MCF 10A (cell line): ENCODE results near the gene PAK1IP1. TPM values are rescaled to one million over a fixed set of nuclear protein-coding genes. Genes with fewer than 3 reads are reported as not detected.

ENCODE experiments used
- BruUV-seq: library from RNA; stranded (reverse); fragments of 400-500 nt; replicated peaks from 2 replicates; lab custom pipeline; 2021; lab: Mats Ljungman, UMichigan
- CTCF ChIA-PET: fragments of 300-600 bp; sonication (Branson Sonifier 250); formaldehyde crosslinking; extraction: SDS; loops from one replicate; lab custom pipeline; 2021; ENCODE audit warnings: antibody characterized with exemption, inconsistent platforms; lab: Yijun Ruan, JAX
- POLR2A ChIA-PET: fragments of 300-600, 350-650 bp; sonication (Branson Sonifier 250); formaldehyde crosslinking; extraction: SDS; loops from one replicate; lab custom pipeline; 2020; ENCODE audit warnings: antibody characterized with exemption, inconsistent platforms; lab: Yijun Ruan, JAX
- DNase-seq: peaks from one replicate; pipeline ENCODE4 v3.0.0-alpha.2; 2018; ENCODE audit not compliant: unreplicated experiment
- H3K27ac Mint-ChIP-seq: one replicate; pipeline ENCODE4 v1.8.0; 2022; ENCODE audit warnings: mild to moderate bottlenecking, low read depth, mixed read lengths; ENCODE audit not compliant: unreplicated experiment
- H3K27me3 Mint-ChIP-seq: one replicate; pipeline ENCODE4 v1.8.0; 2022; ENCODE audit warnings: mixed read lengths; ENCODE audit not compliant: insufficient read depth, unreplicated experiment
- H3K36me3 Mint-ChIP-seq: one replicate; pipeline ENCODE4 v1.8.0; 2022; ENCODE audit warnings: mild to moderate bottlenecking, moderate library complexity, mixed read lengths; ENCODE audit not compliant: insufficient read depth, unreplicated experiment
- H3K4me1 Mint-ChIP-seq: one replicate; pipeline ENCODE4 v1.8.0; 2022; ENCODE audit warnings: mixed read lengths; ENCODE audit not compliant: insufficient read depth, unreplicated experiment
- H3K4me3 Mint-ChIP-seq: one replicate; pipeline ENCODE4 v1.8.0; 2022; ENCODE audit warnings: mild to moderate bottlenecking, moderate library complexity, mixed read lengths; ENCODE audit not compliant: unreplicated experiment
- H3K9me3 Mint-ChIP-seq: one replicate; pipeline ENCODE4 v1.8.0; 2022; ENCODE audit warnings: mixed read lengths; ENCODE audit not compliant: unreplicated experiment
- CTCF ChIP-seq: fragments of 200-600 bp; IDR thresholded peaks from one replicate; pipeline ENCODE4 v1.8.0; 2022; ENCODE audit warnings: antibody characterized with exemption, mild to moderate bottlenecking; ENCODE audit not compliant: unreplicated experiment
- intact Hi-C: fragments of 100-400 bp; cut with micrococcal nuclease; formaldehyde crosslinking; loops from 2 replicates; pipeline ENCODE4 v1.14.1; 2022
- total RNA-seq: library from RNA; stranded (reverse); gene quantifications from 2 replicates; pipeline ENCODE4 v1.2.3, GENCODE V29; 2022

Gene PAK1IP1
- total RNA-seq, 1 experiment from 2014 or later, result 38.1 TPM

GRCh38 chr6:10682355-10682988 lies 12.3 kb upstream of the PAK1IP1 start:
- H3K27me3 Mint-ChIP-seq, result no peaks in the 10 kb centered on the region
- H3K9me3 Mint-ChIP-seq, result no peaks in the 10 kb centered on the region
- no TSS peak for BruUV-seq
- no peak for DNase-seq
- ChIA-PET POLR2A (interaction anchor here (1.0 kb wide), 1 partner anchor 40 kb away, joined by 4 read pairs; no protein-coding TSS in a partner anchor), CTCF (no interaction called here)
- H3K4me1 Mint-ChIP-seq, result no peaks in the 10 kb centered on the region
- intact Hi-C loops, result no loop called here
- no peak overlapping the region for H3K27ac Mint-ChIP-seq
- H3K36me3 Mint-ChIP-seq, result no peaks in the 10 kb centered on the region
- H3K4me3 Mint-ChIP-seq, result no peak overlapping the region
- no peak for TF ChIP-seq CTCF

GRCh38 chr6:10684618-10685017 lies 10.2 kb upstream of the PAK1IP1 start:
- Mint-ChIP-seq H3K36me3 (no peaks in the 10 kb centered on the region), H3K27me3 (no peaks in the 10 kb centered on the region), H3K4me3 (no peak overlapping the region), H3K9me3 (no peaks in the 10 kb centered on the region), H3K4me1 (no peaks in the 10 kb centered on the region), H3K27ac (no peak overlapping the region)
- POLR2A ChIA-PET, result no interaction called here
- DNase-seq, result no peak
- CTCF ChIA-PET, result interaction anchor here (0.7 to 1.7 kb wide), 3 partner anchors 8 to 206 kb away, joined by 3 to 5 read pairs (median 4); no protein-coding TSS in a partner anchor
- intact Hi-C loops, result no loop called here
- TF ChIP-seq CTCF, result no peak
- no TSS peak for BruUV-seq

- Mint-ChIP-seq H3K27ac (no peak overlapping the region), H3K9me3 (no peaks in the 10 kb centered on the region), H3K4me1 (no peaks in the 10 kb centered on the region), H3K27me3 (no peaks in the 10 kb centered on the region), H3K4me3 (no peak overlapping the region), H3K36me3 (no peaks in the 10 kb centered on the region)
- no peak for DNase-seq
- TF ChIP-seq CTCF, result no peak
- ChIA-PET CTCF (interaction anchor here (1.2 to 1.7 kb wide), 2 partner anchors 175 to 207 kb away, joined by 4 to 5 read pairs; no protein-coding TSS in a partner anchor), POLR2A (no interaction called here)
- BruUV-seq, result no TSS peak
- intact Hi-C loops, result no loop called here
Observed at GRCh38 chr6:10685092-10685915, 9.5 kb upstream of the PAK1IP1 start.

GRCh38 chr6:10686901-10687300 lies 7.9 kb upstream of the PAK1IP1 start:
- no peak for TF ChIP-seq CTCF
- no TSS peak for BruUV-seq
- Mint-ChIP-seq H3K27ac (no peak overlapping the region), H3K4me3 (no peak overlapping the region), H3K36me3 (no peaks in the 10 kb centered on the region), H3K4me1 (no peaks in the 10 kb centered on the region), H3K9me3 (no peaks in the 10 kb centered on the region), H3K27me3 (no peaks in the 10 kb centered on the region)
- intact Hi-C loops, result no loop called here
- CTCF ChIA-PET, result interaction anchor here (0.5 to 1.2 kb wide), 4 partner anchors 90 to 253 kb away, joined by 3 to 5 read pairs (median 4); no protein-coding TSS in a partner anchor
- DNase-seq, result no peak
- POLR2A ChIA-PET, result no interaction called here
